Measurements from ENCODE around the gene THSD7B. TPM values are rescaled to one million over a fixed set of nuclear protein-coding genes. Genes with fewer than 3 reads are reported as not detected.

Gene THSD7B
- total and polyA plus RNA-seq, 2 of the 8 experiments (the other 6 are each of a cell fraction or from before 2014, with no cell fraction given) = 0.60 to 2.9 TPM

DNA sequence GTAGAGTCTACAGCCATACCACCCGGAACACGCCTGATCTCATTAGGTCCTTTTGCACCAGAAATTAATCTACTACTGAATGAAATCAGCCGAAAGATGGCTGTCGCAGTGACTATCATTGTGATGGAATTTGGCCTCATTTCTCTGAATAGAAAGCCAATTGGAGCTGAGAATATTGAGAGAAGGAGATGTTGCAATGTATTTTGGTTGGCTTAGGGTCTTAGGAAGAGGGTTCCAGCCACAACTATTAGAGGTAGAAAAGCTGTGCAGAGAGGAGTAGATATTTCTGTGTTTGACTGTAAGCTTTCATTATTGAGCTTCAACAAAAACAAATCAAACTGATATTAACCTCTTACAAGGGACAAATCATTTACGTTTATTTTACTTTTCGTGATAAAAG is 98.1 kb downstream of the THSD7B start:
- Histone ChIP-seq H3K56ac (replicated peaks; ENCODE audit: insufficient read length, low read depth, low read length) (no peak overlapping the region), H2BK15ac (ENCODE audit: low read length) (no peak overlapping the region), H3K9me3 (ENCODE audit: insufficient read depth in 2 of 2, low read depth in 1 of 2, low read length in 1 of 2) (no peaks in the 10 kb centered on the region), H3K79me1 (ENCODE audit: low read depth, low read length) (no peaks in the 10 kb centered on the region), H3K18ac (ENCODE audit: extremely low read depth, low read length) (no peak overlapping the region), H3K79me2 (ENCODE audit: control insufficient read depth in 1 of 2, insufficient read depth in 2 of 2, low read length in 2 of 2) (no peaks in the 10 kb centered on the region), H3K27me3 (replicated peaks in 1 of 4; ENCODE audit: control insufficient read depth in 3 of 4, extremely low read depth in 1 of 4, insufficient read depth in 3 of 4, low read length in 3 of 4) (peaks cover 0 to 1% (median 0%) of the 10 kb centered on the region in 4 experiments; a peak in 1 of 7 replicates), H3K4ac (replicated peaks; ENCODE audit: insufficient read length, low read depth, low read length) (no peak overlapping the region), H3K4me2 (ENCODE audit: insufficient read depth in 1 of 2, low read depth in 2 of 2, low read length in 2 of 2) (no peak overlapping the region), H2BK120ac (replicated peaks; ENCODE audit: low read depth, low read length) (no peak overlapping the region), H2BK12ac (ENCODE audit: low read depth, low read length) (no peak overlapping the region), H3K4me1 (replicated peaks in 1 of 4; ENCODE audit: control insufficient read depth in 3 of 4, insufficient read depth in 4 of 4, low read length in 3 of 4) (no peaks in the 10 kb centered on the region), H2AK5ac (ENCODE audit: low read depth, low read length) (no peak overlapping the region), H2BK20ac (ENCODE audit: low read length) (no peak overlapping the region), H3K36me3 (ENCODE audit: control insufficient read depth in 2 of 4, insufficient read depth in 4 of 4, low read length in 3 of 4) (no peaks in the 10 kb centered on the region), H3K23ac (ENCODE audit: insufficient read length) (no peak overlapping the region), H4K20me1 (replicated peaks in 1 of 2; ENCODE audit: control insufficient read depth in 1 of 2, insufficient read depth in 2 of 2, low read length in 2 of 2) (no peaks in the 10 kb centered on the region), H3K27ac (ENCODE audit: low read depth, low read length) (no peak overlapping the region), H4K8ac (ENCODE audit: extremely low read depth, insufficient read depth, low read length) (no peak overlapping the region), H4K91ac (replicated peaks; ENCODE audit: insufficient read length, low read length) (no peak overlapping the region), H2AFZ (ENCODE audit: low read length) (no peak overlapping the region), H2BK5ac (ENCODE audit: low read depth, low read length) (no peak overlapping the region), H3K4me3 (ENCODE audit: extremely low read depth in 1 of 4, insufficient read depth in 2 of 4, low read depth in 3 of 4, low read length in 4 of 4) (no peak overlapping the region), H3K14ac (ENCODE audit: insufficient read length) (no peak overlapping the region), H3K23me2 (ENCODE audit: low read depth, low read length) (no peaks in the 10 kb centered on the region), H3K9ac (replicated peaks in 1 of 4; ENCODE audit: extremely low read depth in 1 of 4, low read depth in 3 of 4, low read length in 3 of 4) (no peak overlapping the region), H4K5ac (ENCODE audit: insufficient read length, low read depth, low read length) (no peak overlapping the region)
- no peak for FAIRE-seq
- 87% methylated on average over 6 of the region's 6 CpGs; no CpG with 5 or more reads in 1 of the 2 experiments for WGBS, 2 experiments (ENCODE audit: extremely low coverage in 1 of 2, insufficient coverage in 1 of 2, insufficient read length in 1 of 2, insufficient replicate concordance in 2 of 2, low coverage in 1 of 2, low lambda C conversion rate in 2 of 2, missing lambda C conversion rate in 1 of 2)
- POLR2A ChIA-PET (ENCODE audit: partially characterized antibody) = no interaction called here
- DNase-seq (ENCODE audit: low read depth in 1 of 2, low spot score in 2 of 2) = no peak
- CTCF ChIA-PET (ENCODE audit: partially characterized antibody) = interaction anchor here (1.0 kb wide), 1 partner anchor 10 kb away, joined by 3 read pairs; no protein-coding TSS in a partner anchor
- TF ChIP-seq POLR2A (IDR thresholded peaks at IDR 0.05; ENCODE audit: control extremely low read depth in 1 of 2, low read depth in 2 of 2, low read length in 2 of 2) (no peak), KDM1A (IDR thresholded peaks at IDR 0.05; ENCODE audit: borderline replicate concordance, low read length) (no peak), RXRA (IDR thresholded peaks at IDR 0.05; ENCODE audit: insufficient read depth, low read depth, low read length) (no peak), TAF7 (optimal IDR thresholded peaks at IDR 0.05; ENCODE audit: borderline replicate concordance, low read depth, low read length) (no peak), CEBPB (IDR thresholded peaks at IDR 0.05; ENCODE audit: low read depth, low read length) (no peak), SIX5 (IDR thresholded peaks at IDR 0.05; ENCODE audit: low read depth, low read length) (no peak), FOSL1 (IDR thresholded peaks at IDR 0.05; ENCODE audit: insufficient read depth, low read depth, low read length) (no peak), POLR2AphosphoS5 (IDR thresholded peaks at IDR 0.05; ENCODE audit: low read depth, low read length) (no peak), KDM4A (IDR thresholded peaks at IDR 0.05; ENCODE audit: low read depth, low read length, severe bottlenecking) (no peak), CBX8 (IDR thresholded peaks at IDR 0.05; ENCODE audit: borderline replicate concordance, low read depth, low read length) (no peak), BCL11A (IDR thresholded peaks at IDR 0.05; ENCODE audit: low read depth in 2 of 2, low read length in 2 of 2) (no peak), TBP (IDR thresholded peaks at IDR 0.05; ENCODE audit: low read depth, low read length) (no peak)
- TF ChIP-seq, protein P1, sequence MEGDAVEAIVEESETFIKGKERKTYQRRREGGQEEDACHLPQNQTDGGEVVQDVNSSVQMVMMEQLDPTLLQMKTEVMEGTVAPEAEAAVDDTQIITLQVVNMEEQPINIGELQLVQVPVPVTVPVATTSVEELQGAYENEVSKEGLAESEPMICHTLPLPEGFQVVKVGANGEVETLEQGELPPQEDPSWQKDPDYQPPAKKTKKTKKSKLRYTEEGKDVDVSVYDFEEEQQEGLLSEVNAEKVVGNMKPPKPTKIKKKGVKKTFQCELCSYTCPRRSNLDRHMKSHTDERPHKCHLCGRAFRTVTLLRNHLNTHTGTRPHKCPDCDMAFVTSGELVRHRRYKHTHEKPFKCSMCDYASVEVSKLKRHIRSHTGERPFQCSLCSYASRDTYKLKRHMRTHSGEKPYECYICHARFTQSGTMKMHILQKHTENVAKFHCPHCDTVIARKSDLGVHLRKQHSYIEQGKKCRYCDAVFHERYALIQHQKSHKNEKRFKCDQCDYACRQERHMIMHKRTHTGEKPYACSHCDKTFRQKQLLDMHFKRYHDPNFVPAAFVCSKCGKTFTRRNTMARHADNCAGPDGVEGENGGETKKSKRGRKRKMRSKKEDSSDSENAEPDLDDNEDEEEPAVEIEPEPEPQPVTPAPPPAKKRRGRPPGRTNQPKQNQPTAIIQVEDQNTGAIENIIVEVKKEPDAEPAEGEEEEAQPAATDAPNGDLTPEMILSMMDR (IDR thresholded peaks at IDR 0.05; ENCODE audit: control extremely low read depth in 1 of 3, insufficient read depth in 1 of 3, low read depth in 1 of 3, low read length in 3 of 3) = no peak
